DND-41 (cell line): ENCODE measurements around the gene CAV2.

ENCODE experiments used
- ATAC-seq: fragments of 200-7000 bp; cut with Tn5 transposase; 3 replicates; pipeline ENCODE4 v1.9.1; 2021; ENCODE audit warnings: low read depth; ENCODE audit not compliant: insufficient read depth
- DNase-seq: peaks from one replicate; pipeline ENCODE4 v3.0.0-alpha.2; 2020
- H2AFZ ChIP-seq: 2 replicates; pipeline ENCODE4 v1.6.0; 2012; ENCODE audit warnings: low read depth, low read length
- H3K27ac ChIP-seq: 2 replicates; pipeline ENCODE4 v1.5.1; 2012; ENCODE audit warnings: low read length, inconsistent platforms
- H3K27me3 ChIP-seq: fragments of 200-600 bp; sonication (generic); 2 replicates; pipeline ENCODE4 v1.6.0; 2012; ENCODE audit warnings: low read length, mild to moderate bottlenecking, inconsistent platforms; ENCODE audit not compliant: insufficient read depth, poor library complexity
- H3K36me3 ChIP-seq: 2 replicates; pipeline ENCODE4 v1.5.1; 2012; ENCODE audit warnings: low read length, inconsistent platforms; ENCODE audit not compliant: insufficient read depth
- H3K4me1 ChIP-seq: 2 replicates; pipeline ENCODE4 v1.5.1; 2012; ENCODE audit warnings: mild to moderate bottlenecking, low read length; ENCODE audit not compliant: insufficient read depth
- H3K4me2 ChIP-seq: 2 replicates; pipeline ENCODE4 v1.6.0; 2012; ENCODE audit warnings: mild to moderate bottlenecking, moderate library complexity, low read length, inconsistent platforms; ENCODE audit not compliant: insufficient read depth
- H3K4me3 ChIP-seq, 2 experiments: fragments of 200-600 bp in 1 of 2; shearing (Covaris generic) in 1 of 2; 2 replicates each; pipeline ENCODE4 v1.5.1; 2012 to 2016; ENCODE audit warnings: inconsistent platforms in 2 of 2, low read length in 2 of 2, mild to moderate bottlenecking in 2 of 2, low read depth in 1 of 2, moderate library complexity in 1 of 2
- H3K79me2 ChIP-seq: 2 replicates; pipeline ENCODE4 v1.6.0; 2012; ENCODE audit warnings: low read length, inconsistent platforms; ENCODE audit not compliant: insufficient read depth
- H3K9ac ChIP-seq: 2 replicates; pipeline ENCODE4 v1.6.0; 2012; ENCODE audit warnings: low read depth, mild to moderate bottlenecking, inconsistent platforms, low read length, moderate library complexity
- H3K9me3 ChIP-seq: 2 replicates; pipeline ENCODE4 v1.5.1; 2012; ENCODE audit warnings: low read length, moderate library complexity, mild to moderate bottlenecking, inconsistent platforms; ENCODE audit not compliant: insufficient read depth, severe bottlenecking
- H4K20me1 ChIP-seq: 2 replicates; pipeline ENCODE4 v1.6.0; 2012; ENCODE audit warnings: low read length; ENCODE audit not compliant: insufficient read depth
- CTCF ChIP-seq: IDR thresholded peaks from 2 replicates; pipeline ENCODE4 v1.5.1; 2012; ENCODE audit warnings: borderline replicate concordance, low read length, moderate library complexity, mild to moderate bottlenecking; ENCODE audit not compliant: poor library complexity, severe bottlenecking; ENCODE audit errors: extremely low read depth
- EZH2 ChIP-seq: IDR thresholded peaks from 3 replicates; pipeline ENCODE4 v1.6.1; 2012; ENCODE audit warnings: borderline replicate concordance, low read depth, mild to moderate bottlenecking, moderate library complexity, low read length, inconsistent platforms; ENCODE audit not compliant: severe bottlenecking

The CAV2 gene

GRCh38 chr7:116499168-116500077 lies at the start of gene CAV2:
Gene CAV2, plus strand, starts transcription at chr7:116499738. Its CDS starts 44 bp downstream, at chr7:116499782.
- Histone ChIP-seq H3K4me2 (no peak within 1 kb of the TSS), H2AFZ (no peak within 1 kb of the TSS), H3K4me3 (no peak within 1 kb of the TSS), H3K27me3 (peaks cover under 1% of the 10 kb centered on the region), H3K36me3 (no peaks in the 10 kb centered on the region), H3K4me1 (no peaks in the 10 kb centered on the region), H3K9ac (no peak within 1 kb of the TSS), H3K9me3 (no peaks in the 10 kb centered on the region), H3K27ac (no peak within 1 kb of the TSS), H3K79me2 (no peaks in the 10 kb centered on the region), H4K20me1 (no peaks in the 10 kb centered on the region)
- ATAC-seq (no peak), DNase-seq (no peak)
- no peak for TF ChIP-seq EZH2
- TF ChIP-seq CTCF: no peak

- no peak overlapping the region for H2AFZ ChIP-seq
Observed at GRCh38 chr7:116449950-116450349, 49.6 kb upstream of the CAV2 start.

GRCh38 chr7:116451957-116452729 lies 47.4 kb upstream of the CAV2 start:
- DNase-seq (no peak), ATAC-seq (no peak)
- Histone ChIP-seq H3K4me3 (no peak overlapping the region), H3K4me2 (no peak overlapping the region), H4K20me1 (no peaks in the 10 kb centered on the region), H3K27ac (no peak overlapping the region), H3K27me3 (peaks cover 9% of the 10 kb centered on the region), H2AFZ (no peak overlapping the region), H3K9me3 (no peaks in the 10 kb centered on the region), H3K79me2 (no peaks in the 10 kb centered on the region), H3K9ac (no peak overlapping the region), H3K4me1 (no peaks in the 10 kb centered on the region), H3K36me3 (no peaks in the 10 kb centered on the region)
- no peak for TF ChIP-seq CTCF
- TF ChIP-seq EZH2: no peak

More at GRCh38 chr7:116449950-116450349, 49.6 kb upstream of the CAV2 start:
- Histone ChIP-seq H3K9ac (no peak overlapping the region), H3K36me3 (no peaks in the 10 kb centered on the region), H3K27me3 (peaks cover 6% of the 10 kb centered on the region), H3K9me3 (no peaks in the 10 kb centered on the region), H3K4me3 (no peak overlapping the region), H3K4me2 (no peak overlapping the region), H3K4me1 (no peaks in the 10 kb centered on the region), H3K27ac (no peak overlapping the region), H4K20me1 (no peaks in the 10 kb centered on the region), H3K79me2 (no peaks in the 10 kb centered on the region)
- TF ChIP-seq CTCF: no peak
- TF ChIP-seq EZH2: no peak
- no peak for DNase-seq
- ATAC-seq: no peak
